UCSD-AML1 (cell line): Measurements from ENCODE around the gene NAT9.

Experiments used
- DNase-seq: peaks from one replicate; lab custom pipeline; 2025; ENCODE audit not compliant: unreplicated experiment; lab: John Stamatoyannopoulos, UW

The NAT9 gene

GRCh38 chr17:74763565-74764387, 12.4 kb downstream of the NAT9 start:
- no peak for DNase-seq

GRCh38 chr17:74761931-74762330, 14.2 kb downstream of the NAT9 start:
- no peak for DNase-seq

GRCh38 chr17:74761419-74761818, 14.7 kb downstream of the NAT9 start:
- DNase-seq: no peak

GRCh38 chr17:74760404-74761105, 15.6 kb downstream of the NAT9 start:
- DNase-seq: no peak

GRCh38 chr17:74759941-74760340, 16.2 kb downstream of the NAT9 start:
- DNase-seq: no peak

- peak; percentile 72 for DNase-seq
Observed at GRCh38 chr17:74759243-74759801, 16.8 kb downstream of the NAT9 start.

GRCh38 chr17:74758848-74759168, 17.3 kb downstream of the NAT9 start:
- peak; percentile 47 for DNase-seq

- no peak for DNase-seq
Observed at GRCh38 chr17:74757931-74758847, 18.0 kb downstream of the NAT9 start.

GRCh38 chr17:74757502-74757901, 18.6 kb downstream of the NAT9 start:
- DNase-seq: no peak

- no peak for DNase-seq
Observed at GRCh38 chr17:74756891-74757290, 19.3 kb downstream of the NAT9 start.

- no peak for DNase-seq
Observed at GRCh38 chr17:74755533-74755932, 20.6 kb downstream of the NAT9 start.

GRCh38 chr17:74754832-74755231, 21.3 kb downstream of the NAT9 start:
- DNase-seq: no peak

GRCh38 chr17:74752822-74753401, 23.2 kb downstream of the NAT9 start:
- no peak for DNase-seq

GRCh38 chr17:74752415-74752814, 23.7 kb downstream of the NAT9 start:
- no peak for DNase-seq

GRCh38 chr17:74750327-74751069, 25.6 kb downstream of the NAT9 start:
- DNase-seq: no peak

- DNase-seq: no peak
Observed at GRCh38 chr17:74750039-74750326, 26.2 kb downstream of the NAT9 start.

GRCh38 chr17:74749279-74750038, 26.7 kb downstream of the NAT9 start:
- DNase-seq: peak; percentile 39

GRCh38 chr17:74748529-74749278, 27.4 kb downstream of the NAT9 start, which contains the start of gene NHERF1:
NHERF1 (plus strand) TSS chr17:74748628; CDS start chr17:74748847, 219 bp downstream.
- DNase-seq: peak; percentile 97

GRCh38 chr17:74748279-74748528, 27.9 kb downstream of the NAT9 start:
- no peak for DNase-seq
